ENCODE data around the gene KRTAP12-2. TPM values are rescaled to one million over a fixed set of nuclear protein-coding genes. Genes with fewer than 3 reads are reported as not detected.

Gene KRTAP12-2
- polyA plus RNA-seq, 1 donor from 2014 or later = not detected

GRCh38 chr21:44706706-44707581 lies 40.2 kb upstream of the KRTAP12-2 start:
- Mint-ChIP-seq H3K4me3 (no peak overlapping the region), H3K27ac (no peak overlapping the region), H3K27me3 (peaks cover 53% of the 10 kb centered on the region), H3K9me3 (peaks cover 0 to 2% (median 0%) of the 10 kb centered on the region in 3 donors), H3K4me1 (peaks cover 0 to 5% (median 0%) of the 10 kb centered on the region in 3 donors), H3K36me3 (no peaks in the 10 kb centered on the region)

- H3K4me1 Mint-ChIP-seq = peaks cover 0 to 3% (median 0%) of the 10 kb centered on the region in 3 donors
- H3K27ac Mint-ChIP-seq = peak overlapping the region in 1 of 3 donors; percentile 53
- peaks cover 0 to 2% (median 0%) of the 10 kb centered on the region in 3 donors for H3K9me3 Mint-ChIP-seq
- no peaks in the 10 kb centered on the region for H3K36me3 Mint-ChIP-seq
- H3K27me3 Mint-ChIP-seq = peaks cover 55% of the 10 kb centered on the region
- no peak overlapping the region for H3K4me3 Mint-ChIP-seq
Measured at GRCh38 chr21:44706026-44706705, 39.4 kb upstream of the KRTAP12-2 start.

GRCh38 chr21:44704636-44705001 lies 37.9 kb upstream of the KRTAP12-2 start:
- Mint-ChIP-seq H3K36me3 (no peaks in the 10 kb centered on the region), H3K27ac (no peak overlapping the region), H3K9me3 (peaks cover 0 to 2% (median 0%) of the 10 kb centered on the region in 3 donors), H3K27me3 (peaks cover 64% of the 10 kb centered on the region), H3K4me1 (peaks cover 0 to 3% (median 0%) of the 10 kb centered on the region in 3 donors), H3K4me3 (no peak overlapping the region)

GRCh38 chr21:44703731-44704635 lies 37.3 kb upstream of the KRTAP12-2 start:
- Mint-ChIP-seq H3K9me3 (peaks cover 0 to 2% (median 0%) of the 10 kb centered on the region in 3 donors), H3K4me1 (no peaks in the 10 kb centered on the region), H3K27ac (no peak overlapping the region), H3K36me3 (no peaks in the 10 kb centered on the region), H3K27me3 (peaks cover 62% of the 10 kb centered on the region), H3K4me3 (no peak overlapping the region)

- no peak overlapping the region for H3K27ac Mint-ChIP-seq
- H3K27me3 Mint-ChIP-seq = peaks cover 59% of the 10 kb centered on the region
- no peaks in the 10 kb centered on the region for H3K4me1 Mint-ChIP-seq
- H3K9me3 Mint-ChIP-seq = peaks cover 0 to 2% (median 0%) of the 10 kb centered on the region in 3 donors
- H3K36me3 Mint-ChIP-seq = no peaks in the 10 kb centered on the region
- peak overlapping the region in 1 of 4 donors; percentile 33 for H3K4me3 Mint-ChIP-seq
Measured at GRCh38 chr21:44702973-44703730, 36.4 kb upstream of the KRTAP12-2 start.

- H3K27ac Mint-ChIP-seq = no peak overlapping the region
- peak overlapping the region in 2 of 4 donors; percentile 17 to 33 for H3K4me3 Mint-ChIP-seq
- peaks cover 56% of the 10 kb centered on the region for H3K27me3 Mint-ChIP-seq
- no peaks in the 10 kb centered on the region for H3K36me3 Mint-ChIP-seq
- H3K9me3 Mint-ChIP-seq = peaks cover 0 to 2% (median 0%) of the 10 kb centered on the region in 3 donors
- H3K4me1 Mint-ChIP-seq = no peaks in the 10 kb centered on the region
Measured at GRCh38 chr21:44702111-44702972, 35.6 kb upstream of the KRTAP12-2 start.

GRCh38 chr21:44701541-44701940 lies 34.8 kb upstream of the KRTAP12-2 start:
- Mint-ChIP-seq H3K4me1 (no peaks in the 10 kb centered on the region), H3K4me3 (peak overlapping the region in 1 of 4 donors; percentile 65), H3K9me3 (peaks cover 0 to 2% (median 0%) of the 10 kb centered on the region in 3 donors), H3K36me3 (no peaks in the 10 kb centered on the region), H3K27ac (no peak overlapping the region), H3K27me3 (peaks cover 55% of the 10 kb centered on the region)

- Mint-ChIP-seq H3K4me3 (peak overlapping the region in 1 of 4 donors; percentile 79), H3K27me3 (peaks cover 57% of the 10 kb centered on the region), H3K36me3 (no peaks in the 10 kb centered on the region), H3K9me3 (peaks cover 0 to 2% (median 0%) of the 10 kb centered on the region in 3 donors), H3K27ac (no peak overlapping the region), H3K4me1 (no peaks in the 10 kb centered on the region)
Measured at GRCh38 chr21:44701023-44701400, 34.3 kb upstream of the KRTAP12-2 start.

- no peak overlapping the region for H3K27ac Mint-ChIP-seq
- H3K4me3 Mint-ChIP-seq = peak overlapping the region in 1 of 4 donors; percentile 79
- H3K27me3 Mint-ChIP-seq = peaks cover 53% of the 10 kb centered on the region
- peaks cover 0 to 2% (median 0%) of the 10 kb centered on the region in 3 donors for H3K9me3 Mint-ChIP-seq
- H3K4me1 Mint-ChIP-seq = no peaks in the 10 kb centered on the region
- H3K36me3 Mint-ChIP-seq = no peaks in the 10 kb centered on the region
Measured at GRCh38 chr21:44700101-44701022, 33.6 kb upstream of the KRTAP12-2 start.

GRCh38 chr21:44699502-44700001 lies 32.8 kb upstream of the KRTAP12-2 start:
- Mint-ChIP-seq H3K36me3 (no peaks in the 10 kb centered on the region), H3K27ac (no peak overlapping the region), H3K9me3 (peaks cover 0 to 2% (median 0%) of the 10 kb centered on the region in 3 donors), H3K4me3 (no peak overlapping the region), H3K27me3 (peaks cover 48% of the 10 kb centered on the region), H3K4me1 (no peaks in the 10 kb centered on the region)

- no peaks in the 10 kb centered on the region for H3K36me3 Mint-ChIP-seq
- H3K4me3 Mint-ChIP-seq = no peak overlapping the region
- no peak overlapping the region for H3K27ac Mint-ChIP-seq
- peaks cover 2 to 11% (median 6%) of the 10 kb centered on the region in 3 donors for H3K9me3 Mint-ChIP-seq
- H3K4me1 Mint-ChIP-seq = peaks cover 0 to 1% (median 0%) of the 10 kb centered on the region in 3 donors
- H3K27me3 Mint-ChIP-seq = peaks cover 45% of the 10 kb centered on the region
Measured at GRCh38 chr21:44697811-44698734, 31.3 kb upstream of the KRTAP12-2 start.
